HG02852 (cell line): Measurements from ENCODE around the gene ETDA.
A peak's percentile ranks its signal among the peaks of the same experiment; 100 is the strongest.
"Not testable (repeated sequence)": the region's sequence is repeated elsewhere in the genome, so short reads cannot be mapped to it uniquely, and the experiment has no call there.

Source experiments
- ATAC-seq: cut with Tn5 transposase; IDR thresholded peaks from one replicate; pipeline ENCODE4 v1.9.1; 2021; ENCODE audit warnings: mild to moderate bottlenecking, moderate library complexity; ENCODE audit not compliant: unreplicated experiment

The ETDA gene

GRCh38 chrX:135252011-135252518 lies at the start of gene ETDA:
ETDA (plus strand) TSS chrX:135252061; CDS start chrX:135253277, 1,216 bp downstream.
- ATAC-seq: not testable (repeated sequence)

DNA sequence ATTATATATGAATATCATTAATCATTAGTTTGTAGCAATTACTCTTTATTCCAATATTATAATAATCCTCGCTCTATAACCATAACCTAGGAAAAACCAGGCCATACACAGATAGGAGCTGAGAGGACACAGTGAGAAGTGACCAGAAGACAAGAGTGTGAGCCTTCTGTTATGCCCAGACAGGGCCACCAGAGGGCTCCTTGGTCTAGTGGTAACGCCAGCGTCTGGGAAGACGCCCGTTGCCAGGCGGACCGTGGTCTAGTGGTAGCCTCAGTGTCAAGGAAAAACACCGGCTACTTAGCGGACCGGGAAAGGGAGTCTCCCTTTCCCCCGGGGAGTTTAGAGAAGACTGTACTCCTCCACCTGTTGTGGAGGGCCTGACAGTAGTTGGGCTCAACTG lies 45.4 kb upstream of the ETDA start:
- ATAC-seq: not testable (repeated sequence)

- no peak for ATAC-seq
These were observed 38.5 kb upstream of the ETDA start for GRCh38 chrX:135213200-135213844.

GRCh38 chrX:135245989-135246388 lies 5.9 kb upstream of the ETDA start:
- ATAC-seq: not testable (repeated sequence)

DNA sequence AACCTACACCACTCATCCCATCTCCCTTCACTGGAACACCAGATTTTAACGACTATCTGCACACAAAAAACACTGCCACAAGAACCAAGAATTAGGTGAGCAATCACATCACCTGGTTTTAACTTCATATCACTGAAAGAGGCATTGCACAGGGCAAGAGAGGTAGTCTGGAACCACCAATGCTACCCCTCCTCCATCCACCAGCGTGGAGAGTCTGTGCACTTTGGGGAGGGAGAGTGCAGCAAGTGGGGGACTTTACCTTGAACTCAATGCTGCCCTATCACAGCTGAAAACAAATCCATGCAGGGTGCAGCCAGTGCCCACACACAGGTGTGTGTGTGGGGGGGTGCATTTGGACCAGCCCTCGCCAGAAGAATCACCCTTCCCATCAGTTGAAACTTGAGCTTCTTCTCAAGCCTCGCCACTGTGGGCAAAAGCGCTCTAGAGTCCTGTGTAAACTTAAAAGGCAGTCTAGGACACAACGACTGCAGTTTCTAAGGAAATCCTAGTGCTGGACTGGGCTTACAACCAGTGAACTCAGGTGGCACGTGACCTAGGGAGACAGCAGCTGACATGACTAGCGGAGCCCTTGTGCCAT lies 4.3 kb downstream of the ETDA start:
- ATAC-seq: not testable (repeated sequence)

DNA sequence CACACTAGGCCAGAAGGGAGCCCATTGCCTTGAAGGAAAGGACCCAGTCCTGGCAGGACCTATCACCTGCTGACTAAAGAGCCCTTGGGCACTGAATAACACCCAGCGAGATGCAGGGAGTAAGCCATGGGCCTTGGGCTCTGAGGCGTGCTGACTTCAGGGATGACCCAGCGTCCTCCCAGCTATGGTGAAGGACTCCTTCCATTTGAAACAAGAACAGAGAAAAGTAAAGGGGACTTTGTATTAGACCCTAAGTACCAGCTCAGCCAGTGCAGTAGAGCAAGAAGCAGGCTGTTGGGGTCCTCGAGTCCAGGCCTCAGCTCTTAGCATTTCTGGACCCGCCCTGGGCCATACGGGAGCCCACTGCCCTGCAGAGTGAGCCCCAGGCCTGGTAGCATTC lies 5.1 kb downstream of the ETDA start:
- no peak for ATAC-seq

DNA sequence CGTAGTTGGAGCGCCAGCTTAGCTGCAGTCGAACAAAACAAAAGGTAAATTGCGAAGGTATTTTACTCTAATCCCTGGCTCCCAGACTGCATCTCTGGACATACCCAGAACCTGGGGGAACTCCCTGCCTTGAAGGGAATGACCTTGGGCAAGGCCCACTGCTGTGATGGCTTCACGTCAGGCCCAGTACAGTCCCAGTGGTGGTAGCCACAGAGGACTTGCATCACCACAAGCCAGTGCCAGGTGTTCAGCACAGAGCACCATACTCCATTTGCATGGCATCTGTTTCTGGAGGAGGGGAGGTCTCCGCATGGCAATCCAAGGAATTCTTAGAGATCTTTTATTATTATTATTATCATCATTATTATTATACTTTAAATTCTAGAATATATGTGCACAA lies 5.6 kb downstream of the ETDA start:
- ATAC-seq: no peak

DNA sequence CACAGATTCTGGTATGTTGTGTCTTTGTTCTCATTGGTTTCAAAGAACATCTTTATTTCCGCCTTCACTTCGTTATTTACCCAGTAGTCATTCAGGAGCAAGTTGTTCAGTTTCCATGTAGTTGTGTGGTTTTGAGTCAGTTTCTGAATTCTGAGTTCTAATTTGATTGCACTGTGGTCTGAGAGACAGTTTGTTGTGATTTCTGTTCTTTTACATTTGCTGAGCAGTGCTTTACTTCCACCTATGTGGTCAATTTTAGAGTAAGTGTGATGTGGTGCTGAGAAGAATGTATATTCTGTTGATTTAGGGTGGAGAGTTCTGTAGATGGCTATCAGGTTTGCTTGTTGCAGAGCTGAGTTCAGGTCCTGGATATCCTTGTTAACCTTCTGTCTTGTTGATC lies 9.1 kb downstream of the ETDA start:
- ATAC-seq: not testable (repeated sequence)

DNA sequence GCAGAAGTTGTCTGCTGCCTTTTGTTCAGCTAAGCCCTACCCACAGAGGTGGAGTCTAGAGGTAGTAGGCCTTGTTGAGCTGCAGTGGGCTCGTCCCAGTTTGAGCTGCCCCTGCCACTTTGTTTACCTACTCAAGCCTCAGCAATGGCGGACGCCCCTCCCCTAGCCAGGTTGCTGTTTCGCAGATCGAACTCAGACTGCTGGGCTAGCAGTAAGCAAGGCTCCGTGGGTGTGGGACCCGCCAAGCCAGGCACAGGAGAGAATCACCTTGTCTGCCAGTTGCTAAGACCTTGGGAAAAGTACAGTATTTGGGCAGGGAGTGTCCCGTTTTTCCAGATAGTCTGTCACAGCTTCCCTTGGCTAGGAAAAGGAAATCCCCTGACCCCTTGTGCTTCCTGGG lies 11.5 kb downstream of the ETDA start:
- ATAC-seq: not testable (repeated sequence)

DNA sequence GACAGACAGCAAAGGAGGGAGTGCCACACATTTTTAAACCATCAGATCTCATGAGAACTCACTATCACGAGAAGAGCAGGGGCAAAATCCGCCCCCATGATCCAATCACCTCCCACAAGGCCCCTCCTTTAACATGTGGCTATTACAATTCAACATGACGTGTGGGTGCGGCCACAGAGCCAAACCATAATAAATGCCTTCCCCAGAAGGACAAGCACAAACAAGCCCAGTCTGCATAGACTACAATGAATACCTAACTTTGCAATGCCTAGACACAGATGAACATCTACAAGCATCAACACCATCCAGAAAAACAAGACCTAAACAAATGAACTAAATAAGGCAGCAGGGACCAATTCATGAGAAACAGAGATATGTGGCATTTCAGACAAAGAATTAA lies 12.3 kb downstream of the ETDA start:
- no peak for ATAC-seq

DNA sequence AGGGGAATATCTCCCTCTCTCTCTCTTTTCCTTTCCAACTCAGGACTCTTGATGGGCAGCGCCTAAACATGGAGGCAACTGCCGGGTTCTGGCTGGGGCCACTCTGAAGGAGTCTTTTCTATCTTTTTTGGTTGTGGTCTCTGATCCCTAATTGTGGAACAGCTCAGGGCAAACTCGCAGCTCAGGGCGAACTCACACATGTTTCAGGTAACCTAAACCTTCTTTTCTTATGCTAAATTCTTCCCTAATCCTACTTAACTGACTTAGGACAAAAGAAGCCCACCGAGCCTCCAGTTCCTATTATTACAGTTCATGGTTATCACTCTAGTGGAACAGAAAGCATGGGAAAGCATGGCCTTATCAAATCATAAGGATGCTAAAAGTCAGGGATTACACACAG lies 21.3 kb downstream of the ETDA start:
- ATAC-seq: no peak

DNA sequence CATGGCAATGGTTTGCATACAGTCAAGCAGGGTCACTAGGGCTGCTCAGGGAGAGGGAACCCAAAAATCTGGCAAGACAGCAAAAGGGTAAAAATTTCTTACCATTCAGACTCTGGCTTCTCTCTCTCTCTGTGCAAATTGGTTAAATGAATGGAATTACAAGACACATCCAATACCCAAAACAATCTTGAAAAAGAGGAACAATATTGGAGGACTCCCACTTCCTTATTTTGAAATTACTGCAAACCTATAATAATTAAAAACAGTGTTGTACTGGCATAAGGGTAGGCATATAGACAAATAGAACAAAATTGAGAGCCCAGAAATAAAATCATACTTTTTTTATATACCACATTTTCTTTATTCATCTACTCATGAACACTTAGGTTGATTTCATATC lies 24.1 kb downstream of the ETDA start:
- ATAC-seq: no peak

- no peak for ATAC-seq
These were observed 35.5 kb downstream of the ETDA start for GRCh38 chrX:135287266-135287823.

DNA sequence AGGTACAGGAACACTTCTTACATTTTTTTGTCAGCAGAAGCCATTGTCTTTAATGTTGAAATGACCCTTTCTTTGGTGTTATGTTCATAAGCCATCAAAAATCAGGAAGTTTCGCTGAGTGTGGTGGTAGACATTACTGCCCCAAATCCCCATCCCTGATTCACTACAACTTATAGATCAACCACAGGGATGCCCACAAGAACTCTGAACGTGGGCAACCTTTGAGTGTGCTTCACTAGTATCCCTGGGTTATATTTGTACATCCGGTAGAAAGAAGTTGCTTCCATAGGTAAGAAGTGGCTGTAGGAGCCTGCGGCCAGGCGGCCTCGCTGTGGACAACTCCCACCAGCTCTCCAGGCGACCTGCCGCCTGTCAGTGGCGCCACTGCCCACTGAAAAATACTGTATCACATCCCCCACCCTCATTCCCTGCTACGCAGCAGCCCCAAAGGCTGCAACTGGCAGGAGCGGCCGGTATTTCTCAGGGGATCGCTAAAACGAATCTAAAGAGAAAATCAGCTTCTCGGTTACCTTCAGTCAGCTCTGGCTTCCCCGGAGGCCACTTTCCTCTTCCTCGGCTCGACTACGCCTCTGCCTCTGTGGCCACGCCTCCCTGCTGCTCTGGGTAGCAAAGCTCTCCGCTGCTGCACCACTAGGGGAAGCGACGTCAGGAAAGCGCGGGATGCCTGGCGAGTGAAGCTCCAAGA lies 43.5 kb downstream of the ETDA start:
- ATAC-seq: peak; percentile 98

DNA sequence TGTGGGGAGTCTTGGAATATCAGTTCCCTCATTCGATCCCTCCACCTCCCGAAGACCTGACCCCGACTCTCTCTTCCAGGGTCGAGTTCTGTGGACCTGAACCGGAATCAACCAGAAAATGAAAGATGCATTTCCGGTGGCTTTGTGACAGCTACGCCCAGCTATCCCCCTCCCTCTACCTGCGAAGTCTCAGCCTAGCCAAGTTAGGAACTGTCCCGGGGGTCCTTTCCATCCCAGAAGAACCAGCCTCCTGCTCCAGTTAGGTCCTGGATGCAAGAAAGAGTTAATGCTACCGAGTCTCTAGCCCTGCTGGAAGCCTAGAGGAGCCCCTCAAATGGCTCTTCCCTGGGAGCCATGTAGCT lies 44.1 kb downstream of the ETDA start:
- ATAC-seq: peak; percentile 57

GRCh38 chrX:135302269-135302873 lies 50.5 kb downstream of the ETDA start:
- ATAC-seq: no peak
